CMK (cell line): ENCODE measurements around the gene RGS9BP.
"Not testable (repeated sequence)": the region's sequence is repeated elsewhere in the genome, so short reads cannot be mapped to it uniquely, and the experiment has no call there.

Experiments
- DNase-seq: peaks from one replicate; pipeline ENCODE4 v3.0.0-alpha.2; 2010; ENCODE audit warnings: low read depth

RGS9BP gene

GRCh38 chr19:32675720-32676185 lies at the start of gene RGS9BP:
Gene RGS9BP, plus strand, starts transcription at chr19:32675848. Its CDS starts 416 bp downstream, at chr19:32676264.
- DNase-seq = peak; percentile 56

GRCh38 chr19:32626969-32627368 lies 48.7 kb upstream of the RGS9BP start:
- no peak for DNase-seq

GRCh38 chr19:32627714-32628270 lies 47.9 kb upstream of the RGS9BP start:
- DNase-seq = no peak

GRCh38 chr19:32630338-32630737 lies 45.3 kb upstream of the RGS9BP start:
- no peak for DNase-seq

- no peak for DNase-seq
These were observed 44.3 kb upstream of the RGS9BP start for GRCh38 chr19:32631381-32631780.

- no peak for DNase-seq
These were observed 38.2 kb upstream of the RGS9BP start for GRCh38 chr19:32637480-32637879.

GRCh38 chr19:32638625-32639024 lies 37.0 kb upstream of the RGS9BP start:
- DNase-seq = no peak

GRCh38 chr19:32642771-32643170 lies 32.9 kb upstream of the RGS9BP start:
- DNase-seq = no peak

GRCh38 chr19:32646556-32646955 lies 29.1 kb upstream of the RGS9BP start:
- DNase-seq = no peak

- DNase-seq = no peak
These were observed 28.3 kb upstream of the RGS9BP start for GRCh38 chr19:32647361-32647760.

- no peak for DNase-seq
These were observed 25.9 kb upstream of the RGS9BP start for GRCh38 chr19:32649751-32650150.

GRCh38 chr19:32650671-32651070 lies 25.0 kb upstream of the RGS9BP start:
- no peak for DNase-seq

- DNase-seq = no peak
These were observed 23.9 kb upstream of the RGS9BP start for GRCh38 chr19:32651729-32652140.

GRCh38 chr19:32652331-32652730 lies 23.3 kb upstream of the RGS9BP start:
- not testable (repeated sequence) for DNase-seq

GRCh38 chr19:32652894-32653598 lies 22.6 kb upstream of the RGS9BP start:
- DNase-seq = no peak

- no peak for DNase-seq
These were observed 22.1 kb upstream of the RGS9BP start for GRCh38 chr19:32653599-32653915.

- not testable (repeated sequence) for DNase-seq
These were observed 19.3 kb upstream of the RGS9BP start for GRCh38 chr19:32656379-32656778.

- DNase-seq = no peak
These were observed 17.6 kb upstream of the RGS9BP start for GRCh38 chr19:32658075-32658474.

GRCh38 chr19:32658527-32658926 lies 17.1 kb upstream of the RGS9BP start:
- no peak for DNase-seq

GRCh38 chr19:32661318-32661717 lies 14.3 kb upstream of the RGS9BP start:
- DNase-seq = no peak

- DNase-seq = no peak
These were observed 13.5 kb upstream of the RGS9BP start for GRCh38 chr19:32662186-32662585.

GRCh38 chr19:32666084-32666483 lies 9.6 kb upstream of the RGS9BP start:
- no peak for DNase-seq

GRCh38 chr19:32669310-32669709 lies 6.3 kb upstream of the RGS9BP start:
- no peak for DNase-seq
